HuH-7.5 (cell line): Measurements from ENCODE around the gene DHCR24.
"Not testable (repeated sequence)": the region's sequence is repeated elsewhere in the genome, so short reads cannot be mapped to it uniquely, and the experiment has no call there.

Source experiments
- DNase-seq: peaks from one replicate; pipeline ENCODE4 v3.0.0; 2011; ENCODE audit warnings: low spot score

DHCR24 gene

GRCh38 chr1:54888080-54888733, 1.2 kb upstream of the DHCR24 start:
- peak; percentile 68 for DNase-seq

DNA sequence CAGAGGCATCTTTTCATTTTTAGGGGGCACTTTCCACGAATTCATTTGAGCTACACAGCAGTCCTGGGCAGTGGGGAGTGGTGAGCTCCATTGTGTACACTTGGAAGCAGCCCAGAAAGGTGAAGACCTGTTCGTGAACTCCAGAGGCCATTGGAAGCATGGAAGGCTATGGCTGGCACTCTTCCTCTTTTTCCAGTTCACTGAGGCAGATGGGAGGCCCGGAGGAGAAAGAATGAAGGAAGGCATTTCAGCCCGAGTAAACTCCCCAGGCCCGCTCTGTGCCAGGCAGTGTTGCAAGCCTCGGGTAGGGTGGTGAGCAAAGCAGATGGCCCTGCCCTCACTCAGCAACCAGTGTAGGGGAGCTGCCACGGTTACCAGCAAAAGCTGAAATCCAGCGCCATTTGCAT, 673 bp upstream of the DHCR24 start:
- DNase-seq, result no peak

- no peak for DNase-seq
Measured at GRCh38 chr1:54885807-54886723, 930 bp downstream of the DHCR24 start.

DNA sequence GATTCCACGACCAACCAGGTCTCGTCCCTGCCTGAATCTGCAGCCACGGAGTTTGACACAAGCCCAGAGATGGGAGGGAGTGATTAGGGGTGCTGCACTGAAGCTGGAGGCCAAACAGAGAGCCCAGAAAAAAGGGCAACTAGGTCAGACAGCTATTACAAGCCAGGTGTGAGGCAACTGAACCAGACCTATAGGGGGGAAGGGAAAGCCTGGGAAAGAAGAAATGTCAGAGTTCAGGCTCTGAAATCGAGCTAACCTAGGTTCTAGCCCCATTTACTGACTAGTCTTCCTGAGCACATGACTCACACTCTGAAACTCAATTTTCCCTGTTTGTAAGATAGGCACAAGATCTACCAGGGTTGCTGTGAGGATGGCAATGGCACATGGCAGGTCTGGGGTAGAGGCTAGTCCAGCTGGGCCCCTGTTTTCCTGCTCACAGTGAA, 1.7 kb downstream of the DHCR24 start:
- no peak for DNase-seq

- no peak for DNase-seq
Measured at GRCh38 chr1:54884768-54885167, 2.2 kb downstream of the DHCR24 start.

- DNase-seq, result no peak
Measured at GRCh38 chr1:54884135-54884586, 2.8 kb downstream of the DHCR24 start.

GRCh38 chr1:54883349-54884102, 3.5 kb downstream of the DHCR24 start:
- DNase-seq, result peak; percentile 48

DNA sequence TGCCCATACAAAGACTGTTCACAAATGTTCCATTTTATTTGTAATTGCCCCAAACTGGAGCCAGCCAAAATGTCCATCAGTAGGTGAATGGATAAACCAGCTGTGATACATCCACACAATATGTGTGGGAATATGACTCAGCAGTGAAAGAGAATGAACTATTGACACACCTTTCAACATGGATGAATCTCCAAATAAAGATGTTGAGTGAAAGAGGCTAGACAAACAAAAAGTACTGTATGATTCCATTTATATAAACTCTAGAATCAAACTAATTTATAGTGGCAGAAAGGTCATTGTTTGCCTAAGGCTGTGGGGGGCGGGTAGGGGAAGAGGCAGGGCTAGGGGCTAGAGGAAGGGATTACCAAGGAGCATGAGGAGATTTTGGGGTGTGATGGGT, 4.5 kb downstream of the DHCR24 start:
- no peak for DNase-seq

GRCh38 chr1:54881604-54882003, 5.4 kb downstream of the DHCR24 start:
- DNase-seq, result not testable (repeated sequence)

GRCh38 chr1:54879872-54880271, 7.1 kb downstream of the DHCR24 start:
- DNase-seq, result no peak

GRCh38 chr1:54876814-54877213, 10.2 kb downstream of the DHCR24 start:
- no peak for DNase-seq

DNA sequence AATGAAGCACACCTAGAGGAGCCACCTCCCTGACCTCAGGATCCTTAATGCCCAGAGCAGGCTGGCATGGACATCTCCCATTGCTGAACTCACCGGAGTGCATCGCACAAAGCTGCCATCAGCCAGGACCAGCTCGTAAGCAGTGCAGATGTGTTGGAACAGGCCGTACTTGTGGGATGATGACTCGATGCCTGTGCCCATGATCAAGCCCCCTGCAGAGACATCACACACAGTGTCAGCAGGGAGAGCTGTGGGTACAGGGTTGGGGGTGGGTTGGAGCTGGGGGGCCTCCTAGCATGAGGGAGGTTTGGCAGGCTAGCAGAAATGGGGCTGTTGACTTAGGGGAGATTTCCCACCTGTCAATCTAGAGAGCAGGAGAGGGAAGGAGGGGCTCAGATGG, 12.0 kb downstream of the DHCR24 start:
- no peak for DNase-seq

GRCh38 chr1:54874079-54874830, 12.7 kb downstream of the DHCR24 start:
- no peak for DNase-seq

DNA sequence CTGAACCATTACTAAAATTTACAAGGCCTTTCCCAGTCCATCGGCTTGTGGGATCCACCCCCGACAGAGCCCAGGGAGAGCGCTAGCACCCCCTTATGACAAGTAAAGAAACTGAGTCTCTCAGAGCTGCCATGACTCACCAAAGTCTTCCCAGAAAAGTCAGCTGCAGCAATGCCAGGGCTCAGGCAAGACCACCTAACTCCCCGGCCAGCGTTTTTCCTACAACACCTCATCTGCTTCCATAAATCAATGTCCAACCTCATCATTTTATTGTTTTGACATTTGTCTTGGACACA, 15.0 kb downstream of the DHCR24 start:
- no peak for DNase-seq

- DNase-seq, result no peak
Measured at GRCh38 chr1:54871275-54872035, 15.5 kb downstream of the DHCR24 start.

GRCh38 chr1:54870869-54871268, 16.1 kb downstream of the DHCR24 start:
- no peak for DNase-seq

GRCh38 chr1:54869173-54869851, 17.7 kb downstream of the DHCR24 start:
- DNase-seq, result no peak

GRCh38 chr1:54867717-54868057, 19.3 kb downstream of the DHCR24 start:
- no peak for DNase-seq

GRCh38 chr1:54866801-54867716, 19.9 kb downstream of the DHCR24 start:
- DNase-seq, result no peak
